ENCODE measurements around the gene GABRA5. TPM values are rescaled to one million over a fixed set of nuclear protein-coding genes. Genes with fewer than 3 reads are reported as not detected.

GABRA5 gene
- total RNA-seq, 1 donor from 2014 or later: not detected

- Mint-ChIP-seq H3K4me1 (no peaks in the 10 kb centered on the region), H3K9me3 (no peaks in the 10 kb centered on the region), H3K4me3 (no peak overlapping the region), H3K27me3 (peaks cover 21% of the 10 kb centered on the region), H3K27ac (no peak overlapping the region), H3K36me3 (ENCODE audit: low read depth) (no peaks in the 10 kb centered on the region)
- intact Hi-C loops (cut with micrococcal nuclease): no loop called here
- no peak for DNase-seq
Observed at GRCh38 chr15:26867200-26868007, 542 bp downstream of the GABRA5 start.

- Mint-ChIP-seq H3K27me3 (peaks cover 21% of the 10 kb centered on the region), H3K4me1 (no peaks in the 10 kb centered on the region), H3K27ac (no peak overlapping the region), H3K9me3 (no peaks in the 10 kb centered on the region), H3K36me3 (ENCODE audit: low read depth) (no peaks in the 10 kb centered on the region), H3K4me3 (no peak overlapping the region)
- intact Hi-C loops (cut with micrococcal nuclease): no loop called here
- no peak for DNase-seq
Observed at GRCh38 chr15:26868029-26868685, 1.3 kb downstream of the GABRA5 start.

GRCh38 chr15:26869628-26870027 lies 2.8 kb downstream of the GABRA5 start:
- no peak for DNase-seq
- no peaks in the 10 kb centered on the region for H3K9me3 Mint-ChIP-seq
- no peaks in the 10 kb centered on the region for H3K4me1 Mint-ChIP-seq
- H3K27ac Mint-ChIP-seq: no peak overlapping the region
- intact Hi-C loops (cut with micrococcal nuclease): no loop called here
- H3K36me3 Mint-ChIP-seq (ENCODE audit: low read depth): no peaks in the 10 kb centered on the region
- no peak overlapping the region for H3K4me3 Mint-ChIP-seq
- H3K27me3 Mint-ChIP-seq: peaks cover 21% of the 10 kb centered on the region

- Mint-ChIP-seq H3K27me3 (peaks cover 18% of the 10 kb centered on the region), H3K36me3 (ENCODE audit: low read depth) (no peaks in the 10 kb centered on the region), H3K4me3 (no peak overlapping the region), H3K27ac (no peak overlapping the region), H3K4me1 (no peaks in the 10 kb centered on the region), H3K9me3 (no peaks in the 10 kb centered on the region)
- intact Hi-C loops (cut with micrococcal nuclease): no loop called here
- DNase-seq: no peak
Observed at GRCh38 chr15:26870346-26870745, 3.5 kb downstream of the GABRA5 start.

- Mint-ChIP-seq H3K27ac (no peak overlapping the region), H3K4me1 (no peaks in the 10 kb centered on the region), H3K27me3 (peaks cover 8% of the 10 kb centered on the region), H3K4me3 (no peak overlapping the region), H3K9me3 (no peaks in the 10 kb centered on the region), H3K36me3 (ENCODE audit: low read depth) (no peaks in the 10 kb centered on the region)
- DNase-seq: no peak
- intact Hi-C loops (cut with micrococcal nuclease): no loop called here
Observed at GRCh38 chr15:26872206-26872605, 5.3 kb downstream of the GABRA5 start.

GRCh38 chr15:26873846-26874245 lies 7.0 kb downstream of the GABRA5 start:
- Mint-ChIP-seq H3K36me3 (ENCODE audit: low read depth) (no peaks in the 10 kb centered on the region), H3K27me3 (peaks cover 2% of the 10 kb centered on the region), H3K4me3 (no peak overlapping the region), H3K9me3 (no peaks in the 10 kb centered on the region), H3K4me1 (no peaks in the 10 kb centered on the region), H3K27ac (no peak overlapping the region)
- DNase-seq: no peak
- intact Hi-C loops (cut with micrococcal nuclease): no loop called here

GRCh38 chr15:26874774-26875475 lies 8.1 kb downstream of the GABRA5 start:
- Mint-ChIP-seq H3K36me3 (ENCODE audit: low read depth) (no peaks in the 10 kb centered on the region), H3K27ac (no peak overlapping the region), H3K4me1 (no peaks in the 10 kb centered on the region), H3K9me3 (no peaks in the 10 kb centered on the region), H3K4me3 (no peak overlapping the region), H3K27me3 (no peaks in the 10 kb centered on the region)
- no peak for DNase-seq
- intact Hi-C loops (cut with micrococcal nuclease): no loop called here

GRCh38 chr15:26875476-26875850 lies 8.6 kb downstream of the GABRA5 start:
- H3K4me3 Mint-ChIP-seq: no peak overlapping the region
- H3K4me1 Mint-ChIP-seq: no peaks in the 10 kb centered on the region
- H3K9me3 Mint-ChIP-seq: no peaks in the 10 kb centered on the region
- no peaks in the 10 kb centered on the region for H3K27me3 Mint-ChIP-seq
- no peak for DNase-seq
- no peak overlapping the region for H3K27ac Mint-ChIP-seq
- no peaks in the 10 kb centered on the region for H3K36me3 Mint-ChIP-seq (ENCODE audit: low read depth)
- intact Hi-C loops (cut with micrococcal nuclease): no loop called here

- no peak overlapping the region for H3K27ac Mint-ChIP-seq
- H3K4me1 Mint-ChIP-seq: no peaks in the 10 kb centered on the region
- intact Hi-C loops (cut with micrococcal nuclease): no loop called here
- H3K27me3 Mint-ChIP-seq: no peaks in the 10 kb centered on the region
- no peak for DNase-seq
- H3K36me3 Mint-ChIP-seq (ENCODE audit: low read depth): no peaks in the 10 kb centered on the region
- no peak overlapping the region for H3K4me3 Mint-ChIP-seq
- H3K9me3 Mint-ChIP-seq: no peaks in the 10 kb centered on the region
Observed at GRCh38 chr15:26877831-26878230, 11.0 kb downstream of the GABRA5 start.

- Mint-ChIP-seq H3K27ac (no peak overlapping the region), H3K4me3 (no peak overlapping the region), H3K4me1 (no peaks in the 10 kb centered on the region), H3K36me3 (ENCODE audit: low read depth) (no peaks in the 10 kb centered on the region), H3K9me3 (no peaks in the 10 kb centered on the region), H3K27me3 (no peaks in the 10 kb centered on the region)
- no peak for DNase-seq
- intact Hi-C loops (cut with micrococcal nuclease): no loop called here
Observed at GRCh38 chr15:26879706-26880105, 12.8 kb downstream of the GABRA5 start.

- peak; percentile 10 for DNase-seq
- H3K4me3 Mint-ChIP-seq: no peak overlapping the region
- no peaks in the 10 kb centered on the region for H3K4me1 Mint-ChIP-seq
- H3K27me3 Mint-ChIP-seq: no peaks in the 10 kb centered on the region
- H3K36me3 Mint-ChIP-seq (ENCODE audit: low read depth): no peaks in the 10 kb centered on the region
- H3K9me3 Mint-ChIP-seq: no peaks in the 10 kb centered on the region
- intact Hi-C loops (cut with micrococcal nuclease): no loop called here
- H3K27ac Mint-ChIP-seq: no peak overlapping the region
Observed at GRCh38 chr15:26882112-26882511, 15.2 kb downstream of the GABRA5 start.

GRCh38 chr15:26882616-26883365 lies 15.9 kb downstream of the GABRA5 start:
- Mint-ChIP-seq H3K27me3 (no peaks in the 10 kb centered on the region), H3K36me3 (ENCODE audit: low read depth) (no peaks in the 10 kb centered on the region), H3K9me3 (no peaks in the 10 kb centered on the region), H3K4me3 (no peak overlapping the region), H3K4me1 (no peaks in the 10 kb centered on the region), H3K27ac (no peak overlapping the region)
- DNase-seq: no peak
- intact Hi-C loops (cut with micrococcal nuclease): no loop called here

GRCh38 chr15:26883466-26883865 lies 16.6 kb downstream of the GABRA5 start:
- intact Hi-C loops (cut with micrococcal nuclease): no loop called here
- no peaks in the 10 kb centered on the region for H3K36me3 Mint-ChIP-seq (ENCODE audit: low read depth)
- no peaks in the 10 kb centered on the region for H3K9me3 Mint-ChIP-seq
- H3K27me3 Mint-ChIP-seq: no peaks in the 10 kb centered on the region
- DNase-seq: no peak
- H3K27ac Mint-ChIP-seq: no peak overlapping the region
- H3K4me3 Mint-ChIP-seq: no peak overlapping the region
- no peaks in the 10 kb centered on the region for H3K4me1 Mint-ChIP-seq

- no peak overlapping the region for H3K4me3 Mint-ChIP-seq
- H3K27ac Mint-ChIP-seq: no peak overlapping the region
- no peaks in the 10 kb centered on the region for H3K36me3 Mint-ChIP-seq (ENCODE audit: low read depth)
- H3K4me1 Mint-ChIP-seq: no peaks in the 10 kb centered on the region
- DNase-seq: no peak
- no peaks in the 10 kb centered on the region for H3K27me3 Mint-ChIP-seq
- no peaks in the 10 kb centered on the region for H3K9me3 Mint-ChIP-seq
- intact Hi-C loops (cut with micrococcal nuclease): no loop called here
Observed at GRCh38 chr15:26886566-26886965, 19.7 kb downstream of the GABRA5 start.
